Stomach (tissue), 4 donors: ENCODE results near the gene EGFL7.

Experiments used
- CTCF ChIP-seq, 7 experiments: fragments of 450-650 bp in 4 of 7; fragments of 200-600 bp in 3 of 7; sonication (generic) in 3 of 7; IDR thresholded peaks; one replicate each; pipeline ENCODE4 v1.5.1; 2016 to 2019; ENCODE audit warnings: antibody characterized with exemption in 7 of 7, control low read depth in 2 of 7, mild to moderate bottlenecking in 1 of 7
- EP300 ChIP-seq: sonication (generic); formaldehyde crosslinking; IDR thresholded peaks from one replicate; pipeline ENCODE4 v1.6.1; 2017; ENCODE audit warnings: antibody characterized with exemption
- POLR2AphosphoS5 ChIP-seq, 3 donors: sonication (generic); formaldehyde crosslinking; IDR thresholded peaks; one replicate each; pipeline ENCODE4 v1.6.1; 2016; ENCODE audit warnings: antibody characterized with exemption in 3 of 3

GRCh38 chr9:136615631-136616306 lies 46.9 kb upstream of the EGFL7 start:
- TF ChIP-seq CTCF (IDR thresholded peaks at IDR 0.05) (no peak), EP300 (no peak), POLR2AphosphoS5 (IDR thresholded peaks at IDR 0.05) (no peak)
